GM12878 (cell line): ENCODE data around the gene NAA60. TPM values are rescaled to one million over a fixed set of nuclear protein-coding genes. Genes with fewer than 3 reads are reported as not detected.

Experiments
- ATAC-seq: fragments of 200-7000 bp; cut with Tn5 transposase; 3 replicates; pipeline ENCODE4 v1.9.1; 2020; ENCODE audit warnings: mild to moderate bottlenecking, moderate library complexity
- BruUV-seq: library from RNA; stranded (reverse); fragments of 400-500 nt; replicated peaks from 2 replicates; lab custom pipeline; 2021; lab: Mats Ljungman, UMichigan
- CTCF ChIA-PET: fragments of 300-600 bp; sonication (Branson Sonifier 250); formaldehyde crosslinking; extraction: SDS; loops from one replicate; lab custom pipeline; 2021; ENCODE audit warnings: inconsistent platforms; lab: Yijun Ruan, JAX
- POLR2A ChIA-PET: fragments of 350-600 bp; formaldehyde crosslinking; extraction: SDS; loops from one replicate; lab custom pipeline; 2021; ENCODE audit warnings: inconsistent platforms; lab: Charles Lee
- RAD21 ChIA-PET: fragments of 300-600 bp; sonication (Branson Sonifier 250); formaldehyde crosslinking; loops from one replicate; lab custom pipeline; 2023; ENCODE audit warnings: antibody characterized with exemption; ENCODE audit not compliant: unreplicated experiment; lab: Charles Lee
- SMC1A ChIA-PET: fragments of 300-600 bp; sonication (Branson Sonifier 250); formaldehyde crosslinking; loops from one replicate; lab custom pipeline; 2023; ENCODE audit not compliant: unreplicated experiment, uncharacterized antibody; lab: Charles Lee
- DNase-seq: peaks from one replicate; pipeline ENCODE4 v3.0.0-alpha.2; 2011; ENCODE audit warnings: low read depth, low spot score
- FAIRE-seq: peaks from 3 replicates; lab custom pipeline; 2011; peaks lifted over from hg19 to GRCh38; lab: Jason Lieb, UNC
- H2AFZ ChIP-seq: 2 replicates; pipeline ENCODE4 v1.6.0; 2011; ENCODE audit warnings: low read depth, low read length, control low read depth; ENCODE audit not compliant: control insufficient read depth
- H3K27ac ChIP-seq: 2 replicates; pipeline ENCODE4 v1.5.1; 2011; ENCODE audit warnings: control low read depth; ENCODE audit not compliant: control insufficient read depth, insufficient read depth
- H3K27me3 ChIP-seq, 2 experiments: replicated peaks in 1 of 2; 2 replicates each; pipeline versions ENCODE4 v1.6.0 to v1.6.1; 2011; ENCODE audit warnings: low read length in 1 of 2; ENCODE audit not compliant: control insufficient read depth in 2 of 2, insufficient read depth in 2 of 2
- H3K36me3 ChIP-seq, 2 experiments: 2 replicates each; pipeline ENCODE4 v1.5.1; 2011; ENCODE audit warnings: low read length in 1 of 2; ENCODE audit not compliant: control insufficient read depth in 2 of 2, insufficient read depth in 2 of 2
- H3K4me1 ChIP-seq: 2 replicates; pipeline ENCODE4 v1.6.1; 2011; ENCODE audit warnings: mild to moderate bottlenecking, low read length, moderate library complexity, mixed read lengths; ENCODE audit not compliant: control insufficient read depth, insufficient read depth
- H3K4me2 ChIP-seq: 2 replicates; pipeline ENCODE4 v1.6.0; 2011; ENCODE audit warnings: control low read depth; ENCODE audit not compliant: control insufficient read depth, insufficient read depth
- H3K4me3 ChIP-seq: fragments of 200-600 bp; sonication (generic); 2 replicates; pipeline ENCODE4 v1.5.1; 2016
- H3K79me2 ChIP-seq: 2 replicates; pipeline ENCODE4 v1.6.0; 2011; ENCODE audit warnings: low read length; ENCODE audit not compliant: control insufficient read depth, insufficient read depth
- H3K9ac ChIP-seq: 2 replicates; pipeline ENCODE4 v1.8.0; 2011; ENCODE audit warnings: low read length, control low read depth, mixed read lengths; ENCODE audit not compliant: control insufficient read depth, insufficient read depth
- H3K9me3 ChIP-seq: replicated peaks from 3 replicates; pipeline ENCODE4 v1.5.1; 2011; ENCODE audit warnings: mild to moderate bottlenecking, low read length; ENCODE audit not compliant: control insufficient read depth, insufficient read depth
- H4K20me1 ChIP-seq: 2 replicates; pipeline ENCODE4 v1.6.0; 2011; ENCODE audit not compliant: control insufficient read depth, insufficient read depth
- CEBPZ ChIP-seq: fragments of 150-350 bp; IDR thresholded peaks from 2 replicates; pipeline ENCODE4 v1.6.1; 2016; ENCODE audit warnings: low read depth, low read length
- E4F1 ChIP-seq: fragments of 450-650 bp; IDR thresholded peaks from 2 replicates; pipeline ENCODE4 v1.6.1; 2018; ENCODE audit warnings: borderline replicate concordance, mild to moderate bottlenecking; ENCODE audit not compliant: partially characterized antibody
- IKZF2 ChIP-seq, 2 experiments: fragments of 450-650 bp; IDR thresholded peaks; 2 replicates each; pipeline ENCODE4 v1.6.1; 2017; ENCODE audit warnings: mild to moderate bottlenecking in 2 of 2, moderate library complexity in 2 of 2
- POLR2A ChIP-seq: IDR thresholded peaks from 2 replicates; pipeline ENCODE4 v1.6.1; 2011; ENCODE audit warnings: low read depth, mild to moderate bottlenecking, low read length
- PRDM15 ChIP-seq: fragments of 450-650 bp; formaldehyde crosslinking; IDR thresholded peaks from 2 replicates; pipeline ENCODE4 v1.4.0; 2020; ENCODE audit warnings: mild to moderate bottlenecking, moderate library complexity
- RAD51 ChIP-seq: fragments of 450-650 bp; IDR thresholded peaks from 2 replicates; pipeline ENCODE4 v1.6.1; 2016; ENCODE audit warnings: moderate library complexity, mild to moderate bottlenecking, inconsistent platforms
- TCF3 ChIP-seq: IDR thresholded peaks from 2 replicates; pipeline ENCODE4 v1.6.1; 2012; ENCODE audit warnings: low read depth, mild to moderate bottlenecking, low read length, borderline replicate concordance; ENCODE audit not compliant: insufficient read depth
- ZBED1 ChIP-seq: IDR thresholded peaks from 2 replicates; pipeline ENCODE4 v1.6.1; 2016; ENCODE audit warnings: borderline replicate concordance
- WGBS: methylation state at CpG from one replicate; pipeline ENCODE4 v1.1.6; 2016; ENCODE audit warnings: low lambda C conversion rate; ENCODE audit not compliant: insufficient replicate concordance, insufficient coverage; ENCODE audit errors: missing lambda C conversion rate; 5-methylcytosine and 5-hydroxymethylcytosine counted together
- in situ Hi-C: fragments of 300-500 bp; cut with MboI; formaldehyde crosslinking; loops from 9 replicates; pipeline ENCODE4 v1.14.3; 2018; ENCODE audit warnings: mixed read lengths
- intact Hi-C: fragments of 100-400 bp; cut with micrococcal nuclease; formaldehyde crosslinking; loops from one replicate; pipeline ENCODE4 v1.14.2; 2022; ENCODE audit not compliant: unreplicated experiment
- polyA plus RNA-seq, 11 experiments: library from polyadenylated mRNA; depleted of rRNA in 4 of 11; unstranded in 6 of 11; stranded (reverse) in 5 of 11; fragments of >200 nt; fragmentation: Nextera tagmentation in 4 of 11; fragmentation: Illumina TruSeq in 1 of 11; extraction: Ambion mirVana in 4 of 11; extraction: Trizol in 1 of 11; gene quantifications; 1 replicate in 1 of 11; 2 replicates in 10 of 11; pipeline versions ENCODE4 v1.2.1 to v1.2.3, GENCODE V29; 2011 to 2016; ENCODE audit warnings: inconsistent platforms in 2 of 11, missing spikeins in 2 of 11, low read depth in 1 of 11
- total RNA-seq, 4 experiments: library from RNA; depleted of rRNA in 3 of 4; stranded (reverse); fragments of >200 nt in 3 of 4; fragmentation: Illumina TruSeq in 1 of 4; extraction: Trizol in 1 of 4; gene quantifications; 2 replicates each; pipeline versions ENCODE4 v1.2.1 to v1.2.3, GENCODE V29; 2013 to 2021

Gene NAA60
- total and polyA plus RNA-seq, 10 of the 15 experiments (the other 5 are each of a cell fraction or from before 2014, with no cell fraction given) = 6.2 to 43.1 (median 34.6) TPM

- no peaks in the 10 kb centered on the region; the same call in 1 of the 2 replicates for H3K79me2 ChIP-seq
- no peak for FAIRE-seq
- no peak for DNase-seq
- H3K36me3 ChIP-seq = 0 out of 4 replicates have a peak, but pooled peaks cover 0 to 1% of the 10 kb centered on the region in 2 experiments
- no TSS peak for BruUV-seq
- H3K27me3 ChIP-seq = no peaks in the 10 kb centered on the region
- ChIA-PET POLR2A (no interaction called here), SMC1A (no interaction called here), CTCF (no interaction called here), RAD21 (no interaction called here)
- H3K9ac ChIP-seq = no peak overlapping the region
- H3K4me2 ChIP-seq = peak overlapping the region; percentile 46; the same call in 1 of the 2 replicates
- no peaks in the 10 kb centered on the region for H4K20me1 ChIP-seq
- H3K4me3 ChIP-seq = no peak overlapping the region
- in situ Hi-C loops = no loop called here
- no peak overlapping the region for H2AFZ ChIP-seq
- intact Hi-C loops = loop anchor here (5.0 to 10.0 kb wide), 3 partner anchors 41 to 241 kb away; partner anchors contain the start of genes ZNF174 and ZSCAN32
- WGBS = 51% methylated on average over 6 of the region's 6 CpGs
- peaks cover 12% of the 10 kb centered on the region for H3K4me1 ChIP-seq
- H3K9me3 ChIP-seq = no peaks in the 10 kb centered on the region; the same call in 2 of the 3 replicates
- ATAC-seq = peak; percentile 8; the same call in 2 of the 3 replicates
- H3K27ac ChIP-seq = no peak overlapping the region
- TF ChIP-seq IKZF2 (IDR thresholded peaks at IDR 0.05) = 0 out of 4 replicates have a peak, but pooled peaks of 1 of the 2 experiments have one; percentile 19
- TF ChIP-seq POLR2A = no peak
- no peak for TF ChIP-seq PRDM15 (CRISPR knock-in tag)
- peak; percentile 66 for TF ChIP-seq RAD51
- no peak for TF ChIP-seq CEBPZ
- no peak for TF ChIP-seq E4F1
- TF ChIP-seq TCF3 = no peak
- no peak for TF ChIP-seq ZBED1
Observed at GRCh38 chr16:3503523-3503922, 60.0 kb downstream of the NAA60 start.
